Prostate gland (tissue), 2 donors: ENCODE results near the gene HOXD8. TPM values are rescaled to one million over a fixed set of nuclear protein-coding genes. Genes with fewer than 3 reads are reported as not detected.

Experiments used
- DNase-seq: peaks from one replicate; pipeline ENCODE4 v3.0.0-alpha.2; 2019; ENCODE audit warnings: low spot score
- H3K27ac ChIP-seq, 2 donors: fragments of 200-600 bp; sonication (generic); 2 replicates each; pipeline ENCODE4 v1.5.1; 2017 to 2019
- H3K27me3 ChIP-seq: fragments of 200-600 bp; sonication (generic); replicated peaks from 2 replicates; pipeline ENCODE4 v1.5.1; 2019; ENCODE audit not compliant: insufficient read depth
- H3K36me3 ChIP-seq, 2 donors: fragments of 200-600 bp; sonication (generic); 1 replicate in 1 of 2; 2 replicates in 1 of 2; pipeline versions ENCODE4 v1.5.1 to v1.8.1; 2017 to 2019
- H3K4me1 ChIP-seq: fragments of 200-600 bp; sonication (generic); replicated peaks from 2 replicates; pipeline ENCODE4 v1.5.1; 2019
- H3K4me3 ChIP-seq, 2 donors: fragments of 200-600 bp; sonication (generic); 2 replicates each; pipeline ENCODE4 v1.5.1; 2017 to 2019
- H3K9me3 ChIP-seq: fragments of 200-600 bp; sonication (generic); 2 replicates; pipeline ENCODE4 v1.5.1; 2017
- CTCF ChIP-seq, 4 experiments: fragments of 200-600 bp in 2 of 4; fragments of 450-650 bp in 2 of 4; sonication (generic) in 2 of 4; IDR thresholded peaks; 1 replicate in 3 of 4; 2 replicates in 1 of 4; pipeline ENCODE4 v1.5.1; 2016 to 2019; ENCODE audit warnings: antibody characterized with exemption in 4 of 4, mild to moderate bottlenecking in 2 of 4, moderate library complexity in 2 of 4
- POLR2A ChIP-seq: fragments of 450-650 bp; IDR thresholded peaks from one replicate; pipeline ENCODE4 v1.6.1; 2016; ENCODE audit warnings: antibody characterized with exemption, mild to moderate bottlenecking
- POLR2AphosphoS5 ChIP-seq: sonication (generic); formaldehyde crosslinking; IDR thresholded peaks from one replicate; pipeline ENCODE4 v1.6.1; 2017; ENCODE audit warnings: antibody characterized with exemption
- WGBS: methylation state at CpG from one replicate; pipeline ENCODE4 v1.1.5; 2018; 5-methylcytosine and 5-hydroxymethylcytosine counted together
- intact Hi-C: fragments of 100-400 bp; cut with DNase I; formaldehyde crosslinking; loops from one replicate; pipeline ENCODE4 v1.14.2; 2022
- total RNA-seq, 2 donors: library from RNA; depleted of rRNA; stranded (reverse); fragments of >200 nt; gene quantifications; one replicate each; pipeline ENCODE4 v1.1.0, GENCODE V29; 2016

HOXD8 gene
- total RNA-seq, 2 donors from 2014 or later = 10.4 to 30.8 TPM

GRCh38 chr2:176117823-176118371, 11.6 kb upstream of the HOXD8 start:
- no peak for TF ChIP-seq CTCF (IDR thresholded peaks at IDR 0.05)
- TF ChIP-seq POLR2A = no peak
- TF ChIP-seq POLR2AphosphoS5 = no peak
- Histone ChIP-seq H3K4me3 (no peak overlapping the region), H3K27ac (peak overlapping the region in 1 of 2 donors; percentile 47), H3K4me1 (no peaks in the 10 kb centered on the region), H3K9me3 (no peaks in the 10 kb centered on the region), H3K36me3 (no peaks in the 10 kb centered on the region), H3K27me3 (peaks cover 6% of the 10 kb centered on the region)
- WGBS = 66% methylated on average over 11 of the region's 11 CpGs
- no peak for DNase-seq
- intact Hi-C loops = no loop called here

- peaks cover 6% of the 10 kb centered on the region for H3K27me3 ChIP-seq
- no peak for DNase-seq
- no peak overlapping the region for H3K4me3 ChIP-seq
- no peak for TF ChIP-seq POLR2A
- peak in 1 of 4 experiments; percentile 31 for TF ChIP-seq CTCF (IDR thresholded peaks at IDR 0.05)
- no peaks in the 10 kb centered on the region for H3K9me3 ChIP-seq
- intact Hi-C loops = no loop called here
- no peaks in the 10 kb centered on the region for H3K36me3 ChIP-seq
- no peak overlapping the region for H3K27ac ChIP-seq
- WGBS = 63% methylated on average over 24 of the region's 24 CpGs
- H3K4me1 ChIP-seq = no peaks in the 10 kb centered on the region
Observed at GRCh38 chr2:176118601-176119339, 10.7 kb upstream of the HOXD8 start.

DNA sequence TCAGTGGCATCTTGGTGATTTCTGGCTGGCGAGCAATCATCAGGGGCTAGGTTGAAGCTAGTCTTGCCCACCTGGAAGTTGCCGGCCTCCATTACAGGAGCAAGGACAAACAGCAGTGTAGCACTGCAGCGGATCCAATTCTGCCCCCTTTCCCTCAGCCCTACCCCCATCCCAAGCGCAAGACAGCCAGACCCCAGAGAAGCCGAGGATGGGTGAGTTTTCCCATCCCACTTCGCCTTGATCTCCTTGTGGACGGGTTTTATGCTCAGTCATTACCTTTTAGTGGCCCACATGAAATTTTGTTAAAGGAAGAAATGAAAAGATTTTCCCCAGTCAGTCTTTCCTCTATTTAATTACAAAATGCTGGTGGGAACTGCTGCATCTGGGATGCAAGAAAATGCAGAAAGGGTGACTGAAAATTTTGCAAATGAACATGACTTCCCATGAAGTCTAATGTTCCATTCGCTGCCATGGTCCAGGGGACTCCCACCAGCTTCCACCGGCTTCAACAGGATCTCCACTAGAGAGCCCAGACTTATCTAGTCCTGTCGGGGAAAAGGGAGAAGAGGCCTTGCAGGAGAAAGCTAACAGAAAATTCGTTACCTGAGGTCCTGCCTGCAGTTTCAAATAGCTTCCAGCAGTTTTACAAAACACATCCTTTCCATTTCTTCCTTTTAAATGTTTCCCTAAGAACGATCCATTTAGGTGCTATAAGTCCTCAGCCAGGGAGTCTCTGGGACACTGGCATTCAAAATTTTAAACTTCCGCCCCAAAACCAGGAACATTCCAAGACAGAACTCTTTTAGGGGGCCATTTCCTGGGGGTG, 8.9 kb upstream of the HOXD8 start:
- Histone ChIP-seq H3K4me3 (no peak overlapping the region), H3K4me1 (no peaks in the 10 kb centered on the region), H3K36me3 (no peaks in the 10 kb centered on the region), H3K27ac (peak overlapping the region in 1 of 2 donors; percentile 36), H3K9me3 (no peaks in the 10 kb centered on the region), H3K27me3 (peaks cover 6% of the 10 kb centered on the region)
- WGBS = 85% methylated on average over 13 of the region's 13 CpGs
- intact Hi-C loops = loop anchor here (5.0 to 10.0 kb wide), 2 partner anchors 517 to 694 kb away; no protein-coding TSS in a partner anchor
- TF ChIP-seq CTCF (IDR thresholded peaks at IDR 0.05) (no peak), POLR2A (no peak), POLR2AphosphoS5 (no peak)
- DNase-seq = no peak

DNA sequence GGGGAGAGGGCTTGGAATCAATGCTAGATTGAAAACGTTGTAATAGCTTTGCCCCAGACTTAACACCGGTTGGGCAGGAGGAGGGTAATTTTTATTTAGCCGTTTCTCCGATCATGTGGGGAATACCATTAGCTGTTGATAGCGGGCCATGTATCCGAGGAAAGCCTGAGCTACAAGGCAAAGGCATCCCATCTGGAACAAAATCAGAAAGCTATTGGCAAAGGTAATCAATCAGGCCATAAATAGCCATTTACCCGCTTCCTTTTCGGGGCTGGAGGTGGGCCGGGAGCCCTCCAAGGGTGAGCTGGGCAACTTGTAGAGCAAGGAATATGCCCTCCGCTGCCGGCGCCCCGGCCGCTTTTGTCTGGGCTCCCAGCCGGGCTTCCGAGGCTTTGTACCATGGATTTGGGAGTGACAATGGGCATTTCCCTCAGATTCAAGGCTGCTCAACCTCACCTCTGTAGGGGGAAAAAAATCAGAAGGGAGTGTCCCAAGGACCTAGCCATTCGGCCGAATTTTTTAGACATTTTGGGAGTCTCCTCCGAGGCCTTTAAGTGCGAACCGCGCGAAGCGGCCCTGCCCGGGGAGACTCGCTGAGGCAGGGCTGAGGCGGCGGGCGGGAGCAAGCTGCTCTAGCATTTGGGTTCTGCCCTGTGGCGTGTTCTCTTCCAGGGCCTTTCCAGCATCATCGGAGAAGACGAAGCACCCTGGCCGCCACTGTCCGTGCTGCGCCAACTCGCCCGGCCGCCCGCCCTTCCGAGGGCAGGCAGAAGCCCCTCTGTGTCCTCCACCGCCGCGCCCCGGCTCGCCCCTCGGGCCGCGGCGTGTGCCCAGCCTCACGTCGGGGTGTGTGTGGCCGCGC, 8.1 kb upstream of the HOXD8 start:
- no peak for TF ChIP-seq POLR2AphosphoS5
- TF ChIP-seq POLR2A = no peak
- no peak for TF ChIP-seq CTCF (IDR thresholded peaks at IDR 0.05)
- Histone ChIP-seq H3K36me3 (no peaks in the 10 kb centered on the region), H3K9me3 (no peaks in the 10 kb centered on the region), H3K27ac (peak overlapping the region in 1 of 2 donors; percentile 62), H3K27me3 (peaks cover 6% of the 10 kb centered on the region), H3K4me3 (peak overlapping the region in 1 of 2 donors; percentile 29), H3K4me1 (no peaks in the 10 kb centered on the region)
- intact Hi-C loops = loop anchor here (5.0 to 10.0 kb wide), 2 partner anchors 516 to 693 kb away; no protein-coding TSS in a partner anchor
- 64% methylated on average over 53 of the region's 53 CpGs for WGBS
- no peak for DNase-seq
